Mesendoderm (in vitro differentiated cells): ENCODE measurements around the gene ATOH8. TPM values are rescaled to one million over a fixed set of nuclear protein-coding genes. Genes with fewer than 3 reads are reported as not detected.

ENCODE experiments used
- DNase-seq: peaks from one replicate; pipeline ENCODE4 v3.0.0; 2013
- H2AK5ac ChIP-seq: 2 replicates; pipeline ENCODE4 v1.6.1; 2013; ENCODE audit warnings: low read length, inconsistent platforms
- H2BK120ac ChIP-seq: 2 replicates; pipeline ENCODE4 v1.6.1; 2013; ENCODE audit warnings: low read depth, mild to moderate bottlenecking, low read length, moderate library complexity, mixed read lengths
- H2BK15ac ChIP-seq: replicated peaks from 2 replicates; pipeline ENCODE4 v1.6.1; 2013; ENCODE audit warnings: low read depth, mild to moderate bottlenecking, moderate library complexity
- H2BK5ac ChIP-seq: 2 replicates; pipeline ENCODE4 v1.6.1; 2013; ENCODE audit warnings: low read length, inconsistent platforms
- H3K18ac ChIP-seq: 2 replicates; pipeline ENCODE4 v1.6.1; 2013; ENCODE audit warnings: mild to moderate bottlenecking, low read length, mixed read lengths
- H3K23ac ChIP-seq: one replicate; pipeline ENCODE4 v1.6.1; 2013; ENCODE audit warnings: low read length
- H3K27ac ChIP-seq: 2 replicates; pipeline ENCODE4 v1.5.1; 2013; ENCODE audit warnings: low read depth, mild to moderate bottlenecking, inconsistent platforms, low read length, moderate library complexity
- H3K27me3 ChIP-seq: 2 replicates; pipeline ENCODE4 v1.6.1; 2013; ENCODE audit warnings: low read length, control low read depth, mild to moderate bottlenecking, inconsistent platforms; ENCODE audit not compliant: insufficient read depth, poor library complexity
- H3K36me3 ChIP-seq: 2 replicates; pipeline ENCODE4 v1.6.1; 2013; ENCODE audit warnings: low read length, inconsistent platforms; ENCODE audit not compliant: control insufficient read depth, insufficient read depth
- H3K4ac ChIP-seq: one replicate; pipeline ENCODE4 v1.6.1; 2013; ENCODE audit warnings: low read depth, mild to moderate bottlenecking, low read length, moderate library complexity
- H3K4me1 ChIP-seq: 2 replicates; pipeline ENCODE4 v1.6.1; 2013; ENCODE audit warnings: low read depth, low read length, inconsistent platforms; ENCODE audit not compliant: control insufficient read depth
- H3K4me2 ChIP-seq: 2 replicates; pipeline ENCODE4 v1.6.1; 2013; ENCODE audit warnings: low read length
- H3K4me3 ChIP-seq: 2 replicates; pipeline ENCODE4 v1.5.1; 2013; ENCODE audit warnings: mild to moderate bottlenecking, low read length
- H3K56ac ChIP-seq: one replicate; pipeline ENCODE4 v1.6.1; 2013; ENCODE audit warnings: low read length
- H3K79me1 ChIP-seq: 2 replicates; pipeline ENCODE4 v1.6.1; 2013; ENCODE audit warnings: low read length, inconsistent platforms
- H3K79me2 ChIP-seq: 2 replicates; pipeline ENCODE4 v1.6.1; 2013; ENCODE audit warnings: mild to moderate bottlenecking, low read length; ENCODE audit not compliant: control insufficient read depth, insufficient read depth
- H3K9ac ChIP-seq: 2 replicates; pipeline ENCODE4 v1.6.1; 2013; ENCODE audit warnings: low read length, inconsistent platforms
- H4K5ac ChIP-seq: one replicate; pipeline ENCODE4 v1.6.1; 2013; ENCODE audit warnings: low read length
- H4K8ac ChIP-seq: one replicate; pipeline ENCODE4 v1.6.1; 2013; ENCODE audit warnings: low read depth, mild to moderate bottlenecking, control low read depth, low read length, moderate library complexity
- WGBS: extraction: QIAGEN DNeasy Blood & Tissue Kit; methylation state at CpG from one replicate; pipeline ENCODE4 v1.1.7; 2013; ENCODE audit warnings: low lambda C conversion rate, missing lambda C conversion rate; ENCODE audit not compliant: insufficient coverage; ENCODE audit errors: extremely low coverage; 5-methylcytosine and 5-hydroxymethylcytosine counted together
- polyA plus RNA-seq, 2 experiments: library from polyadenylated mRNA; stranded (reverse); fragments of 200-250 nt; gene quantifications; one replicate each; pipeline ENCODE4 v1.2.3, GENCODE V29; 2013

ATOH8 gene, protein sequence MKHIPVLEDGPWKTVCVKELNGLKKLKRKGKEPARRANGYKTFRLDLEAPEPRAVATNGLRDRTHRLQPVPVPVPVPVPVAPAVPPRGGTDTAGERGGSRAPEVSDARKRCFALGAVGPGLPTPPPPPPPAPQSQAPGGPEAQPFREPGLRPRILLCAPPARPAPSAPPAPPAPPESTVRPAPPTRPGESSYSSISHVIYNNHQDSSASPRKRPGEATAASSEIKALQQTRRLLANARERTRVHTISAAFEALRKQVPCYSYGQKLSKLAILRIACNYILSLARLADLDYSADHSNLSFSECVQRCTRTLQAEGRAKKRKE
- polyA plus RNA-seq (2013, experiment 1 of 2), result 0.37 TPM
- polyA plus RNA-seq (2013, experiment 2 of 2), result 0.39 TPM

DNA sequence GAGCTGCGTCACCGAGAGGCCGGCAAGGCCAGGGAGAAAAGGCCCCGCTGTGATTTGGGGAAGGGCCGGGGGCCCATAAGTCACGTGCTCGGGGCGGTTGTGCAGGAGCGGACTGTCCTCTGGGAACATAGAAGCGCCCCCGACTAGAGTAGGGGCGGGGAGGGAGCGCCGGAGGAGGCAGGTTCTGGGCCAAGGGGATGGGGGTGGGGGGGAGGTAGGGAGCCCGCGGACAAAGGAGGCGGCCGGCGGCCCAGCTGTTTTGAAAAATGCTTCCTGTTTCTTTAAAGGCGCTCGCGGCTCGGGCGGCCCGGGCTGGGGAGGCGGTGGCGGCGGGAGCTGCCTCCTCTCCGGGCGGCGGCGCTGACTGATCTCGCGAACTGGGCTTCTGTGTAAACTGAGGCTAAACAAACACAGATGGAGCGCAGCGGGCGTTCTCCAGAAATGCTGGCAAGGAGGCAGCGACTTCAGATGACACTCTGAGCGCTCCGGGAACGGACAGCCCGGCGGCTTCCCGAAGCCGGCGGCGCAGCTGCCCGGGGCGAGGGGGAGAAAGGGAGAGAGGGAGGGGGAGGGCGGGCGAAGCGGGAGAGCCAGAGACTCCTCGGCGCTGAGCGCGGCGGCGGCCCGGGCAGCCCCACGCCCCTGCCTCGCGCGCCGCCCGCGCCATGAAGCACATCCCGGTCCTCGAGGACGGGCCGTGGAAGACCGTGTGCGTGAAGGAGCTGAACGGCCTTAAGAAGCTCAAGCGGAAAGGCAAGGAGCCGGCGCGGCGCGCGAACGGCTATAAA lies at the start of gene ATOH8:
ATOH8 (plus strand) TSS at position 467 of the 788 bp plus-strand sequence; CDS start at position 666, 199 bp downstream.
- peak within 1 kb of the TSS; percentile 93 for H3K4me2 ChIP-seq
- no peaks in the 10 kb centered on the region for H3K36me3 ChIP-seq
- no peak within 1 kb of the TSS for H2AK5ac ChIP-seq
- no peak within 1 kb of the TSS for H3K27ac ChIP-seq
- H3K9ac ChIP-seq, result peak within 1 kb of the TSS; percentile 74
- peaks cover 18% of the 10 kb centered on the region for H3K27me3 ChIP-seq
- H3K4ac ChIP-seq, result peak within 1 kb of the TSS; percentile 62
- H4K8ac ChIP-seq, result no peak within 1 kb of the TSS
- no peak within 1 kb of the TSS for H2BK15ac ChIP-seq
- H3K79me1 ChIP-seq, result no peaks in the 10 kb centered on the region
- DNase-seq, result peak; percentile 82
- H2BK5ac ChIP-seq, result no peak within 1 kb of the TSS
- WGBS, result no CpG with 5 or more reads among the region's 81 CpGs
- H2BK120ac ChIP-seq, result no peak within 1 kb of the TSS
- H4K5ac ChIP-seq, result no peak within 1 kb of the TSS
- peaks cover 4% of the 10 kb centered on the region for H3K4me1 ChIP-seq
- peak within 1 kb of the TSS; percentile 93 for H3K56ac ChIP-seq
- peak within 1 kb of the TSS; percentile 75 for H3K18ac ChIP-seq
- no peaks in the 10 kb centered on the region for H3K79me2 ChIP-seq
- peak within 1 kb of the TSS; percentile 92 for H3K23ac ChIP-seq
- peak within 1 kb of the TSS; percentile 65 for H3K4me3 ChIP-seq

DNA sequence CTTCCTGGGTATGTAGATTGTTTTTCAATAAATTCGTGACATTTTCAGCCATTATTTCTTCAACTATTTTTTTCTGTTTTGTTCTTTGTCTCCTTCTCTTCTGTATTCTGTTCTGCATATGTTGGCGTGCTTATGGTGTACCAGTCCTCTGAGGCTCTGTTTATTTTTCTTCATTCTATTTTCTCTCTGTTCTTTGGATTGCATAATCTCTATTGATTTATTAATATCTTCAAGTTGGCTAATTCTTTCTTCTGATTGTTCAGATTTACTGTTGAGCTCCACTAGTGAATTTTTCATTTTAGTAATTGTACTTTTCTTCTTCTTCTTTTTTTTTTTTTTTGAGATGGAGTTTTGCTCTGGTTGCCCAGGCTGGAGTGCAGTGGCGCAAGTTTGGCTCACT lies 49.8 kb upstream of the ATOH8 start:
- no peaks in the 10 kb centered on the region for H3K27me3 ChIP-seq
- no peak overlapping the region for H2AK5ac ChIP-seq
- H3K4me3 ChIP-seq, result no peak overlapping the region
- no peak overlapping the region for H3K56ac ChIP-seq
- no peaks in the 10 kb centered on the region for H3K79me2 ChIP-seq
- H3K4ac ChIP-seq, result no peak overlapping the region
- no peak overlapping the region for H4K5ac ChIP-seq
- no peaks in the 10 kb centered on the region for H3K36me3 ChIP-seq
- no peaks in the 10 kb centered on the region for H3K79me1 ChIP-seq
- no CpG with 5 or more reads among the region's 3 CpGs for WGBS
- H3K18ac ChIP-seq, result no peak overlapping the region
- H2BK15ac ChIP-seq, result no peak overlapping the region
- H4K8ac ChIP-seq, result no peak overlapping the region
- DNase-seq, result no peak
- H3K4me2 ChIP-seq, result no peak overlapping the region
- no peaks in the 10 kb centered on the region for H3K4me1 ChIP-seq
- no peak overlapping the region for H2BK5ac ChIP-seq
- no peak overlapping the region for H3K9ac ChIP-seq
- H3K23ac ChIP-seq, result no peak overlapping the region
- no peak overlapping the region for H2BK120ac ChIP-seq
- no peak overlapping the region for H3K27ac ChIP-seq

DNA sequence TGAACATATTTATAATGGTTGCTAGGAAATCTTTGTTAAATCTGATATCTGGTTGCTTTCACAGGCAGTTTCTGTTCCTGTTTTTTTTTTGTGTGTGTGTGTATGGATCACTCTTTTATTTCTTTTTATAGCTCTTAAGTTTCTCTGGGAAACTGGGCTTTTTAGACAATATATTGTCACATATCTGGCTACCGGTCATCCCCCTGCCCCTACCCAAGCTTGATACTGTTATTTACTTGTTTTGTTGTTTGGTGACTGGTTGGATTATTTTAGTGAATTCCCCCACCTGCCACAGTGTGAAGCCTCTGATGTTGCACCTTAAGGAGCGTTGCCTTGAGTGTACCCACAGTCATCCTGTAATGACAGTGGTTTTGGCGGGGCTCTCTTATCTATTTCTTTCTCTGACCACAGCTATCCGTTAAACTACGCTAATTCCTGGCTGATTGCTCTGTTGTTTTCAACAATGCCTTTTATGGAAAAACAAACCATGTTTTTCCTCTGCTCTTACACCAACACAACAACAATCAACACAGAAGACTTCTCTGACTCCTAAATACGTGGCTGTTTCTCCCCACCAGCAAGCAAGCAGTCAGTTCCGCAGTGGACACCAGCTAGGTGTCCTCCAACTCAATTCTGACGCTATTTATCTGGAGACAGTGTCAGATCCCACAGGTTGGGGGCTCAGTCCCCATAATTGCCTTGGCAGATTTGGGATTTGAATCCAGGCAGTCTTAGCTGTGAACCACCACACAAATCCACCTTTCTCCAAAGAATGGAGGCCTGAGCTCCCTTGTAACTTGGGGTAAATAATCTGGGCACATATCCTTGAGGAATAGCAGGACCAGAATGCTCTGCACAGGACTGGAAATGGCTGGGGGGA lies 48.8 kb upstream of the ATOH8 start:
- no peak for DNase-seq
- Histone ChIP-seq H2BK120ac (no peak overlapping the region), H3K18ac (no peak overlapping the region), H3K27me3 (no peaks in the 10 kb centered on the region), H3K79me1 (no peaks in the 10 kb centered on the region), H3K4me2 (no peak overlapping the region), H3K23ac (no peak overlapping the region), H2BK15ac (no peak overlapping the region), H2BK5ac (no peak overlapping the region), H3K4me3 (no peak overlapping the region), H3K4me1 (no peaks in the 10 kb centered on the region), H3K9ac (no peak overlapping the region), H3K79me2 (no peaks in the 10 kb centered on the region), H4K8ac (no peak overlapping the region), H3K4ac (no peak overlapping the region), H4K5ac (no peak overlapping the region), H3K36me3 (no peaks in the 10 kb centered on the region), H3K27ac (no peak overlapping the region), H3K56ac (peak overlapping the region; percentile 40), H2AK5ac (no peak overlapping the region)
- WGBS, result no CpG with 5 or more reads among the region's 8 CpGs

DNA sequence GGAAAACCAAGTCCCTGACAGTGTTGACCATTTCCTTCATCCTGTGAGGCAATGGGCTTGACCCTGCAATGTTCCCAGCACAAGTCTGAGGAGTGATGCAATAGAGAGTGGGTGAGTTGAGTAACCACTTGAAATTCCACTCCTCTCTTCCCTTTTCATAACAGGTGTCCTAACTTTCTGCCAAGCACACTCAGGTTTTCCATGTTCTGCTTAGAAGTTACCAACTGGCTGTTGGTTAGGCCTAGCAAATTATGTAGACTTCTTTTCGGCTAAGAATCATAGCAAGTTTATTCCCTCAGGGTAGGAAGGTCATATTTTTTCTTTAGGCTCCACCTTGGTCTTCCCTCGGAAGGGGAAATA lies 48.1 kb upstream of the ATOH8 start:
- H2BK120ac ChIP-seq, result no peak overlapping the region
- H3K56ac ChIP-seq, result peak overlapping the region; percentile 40
- no CpG with 5 or more reads among the region's 2 CpGs for WGBS

DNA sequence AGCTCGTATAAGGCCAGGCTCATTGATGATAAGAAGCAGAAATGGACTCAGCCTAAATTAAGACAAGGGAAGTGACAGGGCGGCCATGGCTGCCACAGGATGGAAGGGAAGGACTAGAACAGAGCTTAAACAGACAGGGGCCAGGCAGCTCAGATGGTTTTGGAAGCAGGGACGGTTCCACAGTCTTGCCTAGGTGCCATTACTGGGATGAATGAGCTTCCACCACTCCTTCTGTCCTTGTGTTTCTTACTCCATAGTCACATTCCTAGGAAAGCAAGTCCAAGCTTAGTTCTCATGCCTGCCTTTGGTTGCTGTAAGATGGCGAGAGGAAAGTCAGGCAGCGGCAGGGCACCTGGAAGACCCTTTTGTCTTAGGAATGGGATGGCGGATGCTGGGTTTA lies 47.7 kb upstream of the ATOH8 start:
- Histone ChIP-seq H3K4me1 (no peaks in the 10 kb centered on the region), H2AK5ac (no peak overlapping the region), H3K4me2 (no peak overlapping the region), H3K56ac (no peak overlapping the region), H3K4me3 (no peak overlapping the region), H3K4ac (no peak overlapping the region), H3K79me1 (no peaks in the 10 kb centered on the region), H3K9ac (no peak overlapping the region), H3K36me3 (no peaks in the 10 kb centered on the region), H3K18ac (no peak overlapping the region), H3K27ac (no peak overlapping the region), H3K79me2 (no peaks in the 10 kb centered on the region), H3K27me3 (no peaks in the 10 kb centered on the region), H3K23ac (no peak overlapping the region), H4K5ac (no peak overlapping the region), H2BK15ac (no peak overlapping the region), H2BK120ac (no peak overlapping the region), H4K8ac (no peak overlapping the region), H2BK5ac (no peak overlapping the region)
- WGBS, result no CpG with 5 or more reads among the region's 6 CpGs
- no peak for DNase-seq

More for the DNA sequence above, 48.1 kb upstream of the ATOH8 start:
- H2BK5ac ChIP-seq, result no peak overlapping the region
- no peak overlapping the region for H4K5ac ChIP-seq
- H3K4me1 ChIP-seq, result no peaks in the 10 kb centered on the region
- H3K27ac ChIP-seq, result no peak overlapping the region
- H3K36me3 ChIP-seq, result no peaks in the 10 kb centered on the region
- H3K27me3 ChIP-seq, result no peaks in the 10 kb centered on the region
- H2BK15ac ChIP-seq, result no peak overlapping the region
- no peak overlapping the region for H3K4me3 ChIP-seq
- H3K9ac ChIP-seq, result no peak overlapping the region
- no peak overlapping the region for H3K23ac ChIP-seq
- no peak overlapping the region for H2AK5ac ChIP-seq
- no peak overlapping the region for H3K4me2 ChIP-seq
- no peak overlapping the region for H3K4ac ChIP-seq
- peak; percentile 45 for DNase-seq
- H3K79me2 ChIP-seq, result no peaks in the 10 kb centered on the region
- no peak overlapping the region for H3K18ac ChIP-seq
- no peaks in the 10 kb centered on the region for H3K79me1 ChIP-seq
- H4K8ac ChIP-seq, result no peak overlapping the region
